ENCODE measurements around the gene RAET1L. TPM values are rescaled to one million over a fixed set of nuclear protein-coding genes. Genes with fewer than 3 reads are reported as not detected.
"Not testable (repeated sequence)": the region's sequence is repeated elsewhere in the genome, so short reads cannot be mapped to it uniquely, and the experiment has no call there.

Gene RAET1L
- total RNA-seq, 4 donors from 2014 or later: 1.6 to 8.0 (median 4.2) TPM

DNA sequence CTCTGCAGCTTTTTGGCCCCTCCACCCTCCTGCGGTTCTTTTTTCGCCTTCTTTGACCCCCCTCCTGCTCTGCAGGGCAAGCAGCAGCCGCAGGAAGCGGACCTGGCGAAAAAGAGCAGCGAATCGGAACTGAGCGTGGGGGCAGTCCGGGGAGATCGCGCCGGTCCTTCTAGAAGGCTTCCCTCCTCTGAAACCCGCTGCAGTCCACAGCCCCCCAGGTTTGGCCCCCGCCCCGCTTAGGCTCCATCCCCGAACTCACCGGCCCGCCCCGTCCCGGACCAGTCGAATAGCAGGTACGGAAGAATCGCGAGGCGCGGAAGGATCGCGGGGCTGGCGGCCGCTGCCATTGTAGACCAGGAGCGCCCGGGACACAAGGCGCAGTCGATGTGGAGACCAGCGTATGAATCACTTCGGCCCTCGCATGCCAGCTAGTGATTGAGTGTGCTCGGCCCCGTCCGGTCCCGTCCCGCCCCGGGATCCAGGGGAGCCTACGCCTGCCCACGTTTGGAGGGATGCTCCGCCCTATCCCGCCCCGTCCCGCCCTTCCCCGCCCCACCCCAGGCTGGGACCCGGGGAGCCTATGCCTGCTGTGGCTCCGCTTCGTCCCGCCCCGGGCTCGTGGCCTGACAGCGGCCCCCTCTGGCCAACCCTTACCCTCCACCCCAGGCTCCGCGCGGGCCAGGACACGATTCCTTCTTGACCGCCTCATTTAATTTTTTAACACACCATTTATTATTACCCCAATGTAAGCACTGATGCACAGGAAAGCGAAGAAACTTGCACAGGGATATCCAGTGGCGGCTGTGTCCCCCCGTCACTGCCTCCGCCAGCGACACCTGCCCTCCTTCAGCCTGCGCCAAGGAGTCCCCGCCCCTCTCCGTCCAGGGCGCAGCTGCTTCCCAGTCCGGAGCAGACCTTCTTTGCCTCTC, 43.7 kb upstream of the RAET1L start, which contains the start of gene ULBP3:
TSS of gene ULBP3 (minus strand) at position 402 of the 929 bp plus-strand sequence. CDS start at position 347, 55 bp downstream.
- WGBS: 22% methylated on average over 21 of the region's 72 CpGs
- Histone ChIP-seq H3K36me3 (no peaks in the 10 kb centered on the region), H3K27ac (no peak within 1 kb of the TSS), H3K27me3 (peaks cover 7% of the 10 kb centered on the region), H3K9me3 (no peaks in the 10 kb centered on the region), H3K4me3 (peak within 1 kb of the TSS; percentile 57), H3K4me1 (peaks cover 18% of the 10 kb centered on the region)
- TF ChIP-seq, protein P1, sequence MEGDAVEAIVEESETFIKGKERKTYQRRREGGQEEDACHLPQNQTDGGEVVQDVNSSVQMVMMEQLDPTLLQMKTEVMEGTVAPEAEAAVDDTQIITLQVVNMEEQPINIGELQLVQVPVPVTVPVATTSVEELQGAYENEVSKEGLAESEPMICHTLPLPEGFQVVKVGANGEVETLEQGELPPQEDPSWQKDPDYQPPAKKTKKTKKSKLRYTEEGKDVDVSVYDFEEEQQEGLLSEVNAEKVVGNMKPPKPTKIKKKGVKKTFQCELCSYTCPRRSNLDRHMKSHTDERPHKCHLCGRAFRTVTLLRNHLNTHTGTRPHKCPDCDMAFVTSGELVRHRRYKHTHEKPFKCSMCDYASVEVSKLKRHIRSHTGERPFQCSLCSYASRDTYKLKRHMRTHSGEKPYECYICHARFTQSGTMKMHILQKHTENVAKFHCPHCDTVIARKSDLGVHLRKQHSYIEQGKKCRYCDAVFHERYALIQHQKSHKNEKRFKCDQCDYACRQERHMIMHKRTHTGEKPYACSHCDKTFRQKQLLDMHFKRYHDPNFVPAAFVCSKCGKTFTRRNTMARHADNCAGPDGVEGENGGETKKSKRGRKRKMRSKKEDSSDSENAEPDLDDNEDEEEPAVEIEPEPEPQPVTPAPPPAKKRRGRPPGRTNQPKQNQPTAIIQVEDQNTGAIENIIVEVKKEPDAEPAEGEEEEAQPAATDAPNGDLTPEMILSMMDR (IDR thresholded peaks at IDR 0.05): peak in 1 of 2 donors; percentile 42
- no peak for TF ChIP-seq EP300 (IDR thresholded peaks at IDR 0.05)
- peak; percentile 86 to 90 for DNase-seq (ENCODE audit: low spot score in 2 of 2)

DNA sequence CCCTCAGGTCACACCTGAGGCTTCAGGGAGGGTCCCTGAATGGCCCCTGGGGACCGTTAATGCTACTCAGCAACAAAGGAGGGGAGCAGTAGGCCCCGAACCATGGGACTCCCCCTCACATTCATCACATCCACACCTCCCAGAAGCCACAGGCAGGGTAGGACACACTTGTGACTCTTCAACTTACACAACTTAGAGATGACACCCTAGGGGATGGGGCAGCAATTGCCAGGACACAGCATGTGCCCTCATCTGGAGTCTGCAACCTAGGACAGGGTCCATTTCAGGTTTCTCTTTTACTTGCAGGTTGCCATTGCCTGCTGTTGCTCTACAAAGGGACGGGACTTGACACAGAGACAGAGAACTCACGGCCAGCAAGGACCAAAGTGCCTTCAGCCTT, 42.8 kb upstream of the RAET1L start:
- 0% methylated on average over 2 of the region's 4 CpGs for WGBS
- no peaks in the 10 kb centered on the region for H3K9me3 ChIP-seq
- no peak for TF ChIP-seq POLR2AphosphoS5 (IDR thresholded peaks at IDR 0.05)
- no peak for TF ChIP-seq EP300 (IDR thresholded peaks at IDR 0.05)
- TF ChIP-seq, protein P1 (IDR thresholded peaks at IDR 0.05): no peak
- no peak for TF ChIP-seq POLR2A (IDR thresholded peaks at IDR 0.05)
- peaks cover 18% of the 10 kb centered on the region for H3K4me1 ChIP-seq
- H3K27me3 ChIP-seq: peaks cover 7% of the 10 kb centered on the region
- H3K36me3 ChIP-seq: no peaks in the 10 kb centered on the region
- DNase-seq (ENCODE audit: low spot score in 2 of 2): no peak
- H3K27ac ChIP-seq: no peak overlapping the region
- peak overlapping the region; percentile 57 for H3K4me3 ChIP-seq

DNA sequence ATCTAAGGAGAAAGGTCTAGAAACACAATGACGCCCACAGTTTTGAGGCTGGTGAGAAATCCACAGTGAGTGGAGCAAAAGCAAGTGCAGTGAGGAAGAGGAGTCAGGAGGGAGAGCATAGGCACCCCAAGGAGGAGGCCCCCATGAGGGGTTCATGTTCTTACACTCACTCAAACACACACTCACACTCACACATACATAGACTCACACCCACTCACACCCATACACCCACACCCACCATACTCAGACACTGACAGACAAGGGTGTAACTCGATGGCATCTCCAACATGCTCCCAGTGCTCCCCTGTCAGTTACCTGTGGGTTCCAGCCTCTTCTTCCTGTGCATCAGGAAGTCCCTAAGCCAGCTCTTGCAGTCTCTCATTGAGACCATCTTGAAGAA, 39.8 kb upstream of the RAET1L start:
- Histone ChIP-seq H3K27ac (no peak overlapping the region), H3K4me1 (peaks cover 7% of the 10 kb centered on the region), H3K9me3 (no peaks in the 10 kb centered on the region), H3K36me3 (no peaks in the 10 kb centered on the region), H3K27me3 (peaks cover 8% of the 10 kb centered on the region), H3K4me3 (no peak overlapping the region)
- no peak for DNase-seq (ENCODE audit: low spot score in 2 of 2)
- TF ChIP-seq POLR2AphosphoS5 (IDR thresholded peaks at IDR 0.05) (no peak), EP300 (IDR thresholded peaks at IDR 0.05) (no peak), POLR2A (IDR thresholded peaks at IDR 0.05) (no peak)
- TF ChIP-seq, protein P1 (IDR thresholded peaks at IDR 0.05): no peak
- 94% methylated on average over 2 of the region's 2 CpGs for WGBS

DNA sequence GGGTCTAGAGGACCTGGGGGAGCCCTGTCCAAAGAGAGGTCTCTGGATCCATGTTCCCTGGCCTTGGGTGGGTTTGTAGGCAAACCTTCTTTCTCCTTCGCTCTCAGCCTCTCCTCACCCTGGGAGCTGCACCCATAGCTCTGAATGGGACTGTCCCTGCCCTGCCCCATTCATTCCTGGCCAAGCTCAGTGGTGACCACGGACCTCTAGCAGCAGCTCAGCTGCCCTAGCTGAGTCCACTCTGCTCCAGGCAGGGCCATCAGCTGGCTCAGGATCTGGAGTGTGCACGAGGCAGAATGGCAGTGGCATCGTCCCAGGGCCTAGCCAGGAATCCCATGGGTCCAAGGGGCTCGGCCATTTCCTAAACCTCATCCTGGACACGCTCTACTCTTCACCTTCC, 38.3 kb upstream of the RAET1L start:
- no peak overlapping the region for H3K27ac ChIP-seq
- no peak for DNase-seq (ENCODE audit: low spot score in 2 of 2)
- 96% methylated on average over 6 of the region's 6 CpGs for WGBS
- peaks cover 15% of the 10 kb centered on the region for H3K27me3 ChIP-seq
- H3K4me1 ChIP-seq: peaks cover 5% of the 10 kb centered on the region
- H3K4me3 ChIP-seq: no peak overlapping the region
- H3K36me3 ChIP-seq: no peaks in the 10 kb centered on the region
- no peak for TF ChIP-seq POLR2A (IDR thresholded peaks at IDR 0.05)
- TF ChIP-seq EP300 (IDR thresholded peaks at IDR 0.05): no peak
- TF ChIP-seq, protein P1 (IDR thresholded peaks at IDR 0.05): no peak
- no peak for TF ChIP-seq POLR2AphosphoS5 (IDR thresholded peaks at IDR 0.05)
- H3K9me3 ChIP-seq: no peaks in the 10 kb centered on the region

DNA sequence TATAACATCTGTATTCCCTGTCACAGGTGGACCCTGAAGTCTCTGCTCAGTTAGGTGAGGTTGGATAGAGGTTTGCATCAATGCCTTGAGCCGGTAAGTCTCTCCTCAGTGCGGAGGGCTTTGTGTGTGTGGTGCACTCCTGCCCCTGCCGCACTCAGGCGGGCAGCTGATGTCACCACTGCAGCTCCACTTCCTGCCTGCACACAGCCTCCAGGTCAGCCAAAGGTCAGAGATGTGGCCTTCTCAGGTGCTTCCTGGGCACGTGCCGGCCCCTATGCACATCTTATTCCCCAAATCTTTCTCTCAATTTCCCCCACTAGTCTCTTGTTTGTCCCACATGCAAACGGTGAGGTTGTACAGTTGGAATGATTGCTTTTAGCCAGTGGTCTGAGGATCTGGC, 34.6 kb upstream of the RAET1L start:
- H3K9me3 ChIP-seq; H3K27ac ChIP-seq; DNase-seq (ENCODE audit: low spot score in 2 of 2); H3K4me1 ChIP-seq; H3K4me3 ChIP-seq; H3K36me3 ChIP-seq: not testable (repeated sequence)
- WGBS: 77% methylated on average over 7 of the region's 7 CpGs
- peaks cover 26% of the 10 kb centered on the region for H3K27me3 ChIP-seq
